ENCODE data around the gene PEX12. TPM values are rescaled to one million over a fixed set of nuclear protein-coding genes. Genes with fewer than 3 reads are reported as not detected.
A peak's percentile ranks its signal among the peaks of the same experiment; 100 is the strongest.
"Not testable (repeated sequence)": the region's sequence is repeated elsewhere in the genome, so short reads cannot be mapped to it uniquely, and the experiment has no call there.

Gene PEX12
- total and polyA plus RNA-seq, 3 experiments from 2014 or later, result 2.0 to 8.5 (median 8.3) TPM

DNA sequence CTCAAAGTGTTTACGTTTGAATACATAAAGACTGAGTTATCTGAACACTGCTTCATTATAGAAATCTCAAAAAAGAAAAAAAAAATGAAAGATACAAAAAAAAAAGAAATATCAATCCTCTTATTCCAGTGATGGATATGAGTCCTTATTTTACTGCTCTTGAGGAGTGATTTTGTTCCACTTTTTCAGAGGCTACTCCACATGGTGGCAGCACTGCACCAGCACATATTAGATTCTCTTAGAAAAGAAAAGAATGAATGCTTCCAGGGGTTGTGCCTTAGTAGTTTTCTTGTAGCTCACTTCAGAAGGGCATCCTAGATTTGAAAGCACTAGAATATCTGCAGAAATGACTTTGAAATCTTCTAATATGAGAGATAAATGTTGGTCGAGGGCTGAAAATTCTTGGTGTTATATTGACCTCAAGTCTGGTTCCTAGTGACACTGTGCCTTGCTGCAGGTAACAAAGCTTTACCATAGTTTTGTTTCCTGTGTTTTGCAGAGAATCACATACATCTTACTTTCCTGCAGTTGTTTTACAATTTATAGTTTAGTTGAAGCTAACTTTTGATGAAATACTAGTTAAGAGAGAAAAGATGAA, 34.7 kb upstream of the PEX12 start:
- Mint-ChIP-seq H3K4me3 (no peak overlapping the region), H3K9me3 (no peaks in the 10 kb centered on the region), H3K27me3 (no peaks in the 10 kb centered on the region), H3K4me1 (peaks cover 7 to 24% (median 7%) of the 10 kb centered on the region in 3 donors), H3K36me3 (peaks cover 1 to 72% (median 7%) of the 10 kb centered on the region in 3 donors), H3K27ac (peak overlapping the region in 4 of 8 donors; percentile 10 to 68 (median 34))
- ChIA-PET CTCF (interaction anchor here (0.6 to 1.8 kb wide), 8 partner anchors 10 to 534 kb away, joined by 3 to 5 read pairs (median 4); partner anchors contain the start of gene TAF15), POLR2A (interaction anchor here (0.6 kb wide), 1 partner anchor 8 kb away, joined by 3 read pairs; no protein-coding TSS in a partner anchor)
- H3K9me3 ChIP-seq (ENCODE audit: low read length), result no peaks in the 10 kb centered on the region
- H3K27ac ChIP-seq (ENCODE audit: low read depth, low read length), result no peak overlapping the region
- H3K36me3 ChIP-seq (ENCODE audit: insufficient read depth, low read length), result peaks cover 13% of the 10 kb centered on the region
- DNase-seq, result peak in 1 of 5 donors; percentile 27
- H3K27me3 ChIP-seq (ENCODE audit: insufficient read depth, low read length, poor library complexity, severe bottlenecking), result no peaks in the 10 kb centered on the region
- H3K4me3 ChIP-seq (ENCODE audit: low read length), result no peak overlapping the region
- H3K4me1 ChIP-seq (ENCODE audit: insufficient read depth, low read length), result no peaks in the 10 kb centered on the region

DNA sequence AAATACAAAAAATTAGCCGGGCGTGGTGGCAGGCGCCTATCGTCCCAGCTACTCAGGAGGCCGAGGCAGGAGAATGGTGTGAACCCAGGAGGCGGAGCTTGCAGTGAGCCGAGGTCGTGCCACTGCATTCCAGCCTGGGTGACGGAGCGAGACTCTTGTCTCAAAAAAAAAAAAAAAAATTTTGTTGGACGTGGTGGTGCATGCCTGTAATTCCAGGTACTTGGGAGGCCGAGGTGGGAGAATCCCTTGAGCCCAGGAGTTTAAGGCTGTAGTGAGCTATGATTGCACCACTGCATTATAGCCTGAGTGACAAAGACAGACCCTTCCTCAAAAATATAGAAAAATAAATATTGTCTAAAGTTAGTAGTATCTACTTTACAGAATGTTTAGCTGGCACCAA, 32.4 kb upstream of the PEX12 start:
- not testable (repeated sequence) for H3K27ac Mint-ChIP-seq; H3K4me1 ChIP-seq (ENCODE audit: insufficient read depth, low read length); H3K9me3 ChIP-seq (ENCODE audit: low read length); H3K4me3 Mint-ChIP-seq; H3K27me3 ChIP-seq (ENCODE audit: insufficient read depth, low read length, poor library complexity, severe bottlenecking); DNase-seq; H3K4me3 ChIP-seq (ENCODE audit: low read length); H3K9me3 Mint-ChIP-seq; H3K27me3 Mint-ChIP-seq; H3K27ac ChIP-seq (ENCODE audit: low read depth, low read length)
- POLR2A ChIA-PET, result interaction anchor here (0.6 kb wide), 1 partner anchor 432 kb away, joined by 3 read pairs; no protein-coding TSS in a partner anchor
- Mint-ChIP-seq H3K4me1 (peaks cover 7 to 20% (median 8%) of the 10 kb centered on the region in 3 donors), H3K36me3 (peaks cover 3 to 73% (median 17%) of the 10 kb centered on the region in 3 donors)
- CTCF ChIA-PET, result interaction anchor here (1.4 kb wide), 1 partner anchor 15 kb away, joined by 6 read pairs; no protein-coding TSS in a partner anchor
- peaks cover 23% of the 10 kb centered on the region for H3K36me3 ChIP-seq (ENCODE audit: insufficient read depth, low read length)

DNA sequence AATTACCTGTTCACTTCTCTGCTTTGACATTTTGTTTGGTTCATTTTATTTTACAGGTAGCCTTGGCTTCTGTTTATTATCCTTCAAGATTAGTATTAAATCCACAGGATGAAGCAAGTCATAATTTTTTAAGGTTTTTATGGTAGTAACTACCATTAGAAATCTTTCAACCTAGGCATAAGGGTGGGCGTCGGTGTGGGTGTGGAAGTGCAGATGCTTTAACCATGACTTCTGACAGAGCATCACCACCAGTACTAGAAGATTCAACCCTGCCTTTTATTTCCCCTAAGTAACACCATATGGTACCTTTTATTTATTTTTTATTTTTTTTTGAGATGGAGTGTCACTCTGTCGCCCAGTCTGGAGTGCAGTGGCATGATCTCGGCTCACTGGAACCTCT, 31.5 kb upstream of the PEX12 start:
- no peak overlapping the region for H3K27ac ChIP-seq (ENCODE audit: low read depth, low read length)
- H3K27me3 ChIP-seq (ENCODE audit: insufficient read depth, low read length, poor library complexity, severe bottlenecking), result no peaks in the 10 kb centered on the region
- H3K4me1 ChIP-seq (ENCODE audit: insufficient read depth, low read length), result no peaks in the 10 kb centered on the region
- DNase-seq, result no peak
- H3K9me3 Mint-ChIP-seq, result no peaks in the 10 kb centered on the region
- ChIA-PET POLR2A (interaction anchor here (0.6 kb wide), 1 partner anchor 74 kb away, joined by 3 read pairs; no protein-coding TSS in a partner anchor), CTCF (no interaction called here)
- no peak overlapping the region for H3K4me3 ChIP-seq (ENCODE audit: low read length)
- H3K27me3 Mint-ChIP-seq, result no peaks in the 10 kb centered on the region
- H3K4me3 Mint-ChIP-seq, result no peak overlapping the region
- no peaks in the 10 kb centered on the region for H3K9me3 ChIP-seq (ENCODE audit: low read length)
- peaks cover 7 to 22% (median 12%) of the 10 kb centered on the region in 3 donors for H3K4me1 Mint-ChIP-seq
- peaks cover 3 to 73% (median 20%) of the 10 kb centered on the region in 3 donors for H3K36me3 Mint-ChIP-seq
- H3K36me3 ChIP-seq (ENCODE audit: insufficient read depth, low read length), result peaks cover 26% of the 10 kb centered on the region
- no peak overlapping the region for H3K27ac Mint-ChIP-seq

DNA sequence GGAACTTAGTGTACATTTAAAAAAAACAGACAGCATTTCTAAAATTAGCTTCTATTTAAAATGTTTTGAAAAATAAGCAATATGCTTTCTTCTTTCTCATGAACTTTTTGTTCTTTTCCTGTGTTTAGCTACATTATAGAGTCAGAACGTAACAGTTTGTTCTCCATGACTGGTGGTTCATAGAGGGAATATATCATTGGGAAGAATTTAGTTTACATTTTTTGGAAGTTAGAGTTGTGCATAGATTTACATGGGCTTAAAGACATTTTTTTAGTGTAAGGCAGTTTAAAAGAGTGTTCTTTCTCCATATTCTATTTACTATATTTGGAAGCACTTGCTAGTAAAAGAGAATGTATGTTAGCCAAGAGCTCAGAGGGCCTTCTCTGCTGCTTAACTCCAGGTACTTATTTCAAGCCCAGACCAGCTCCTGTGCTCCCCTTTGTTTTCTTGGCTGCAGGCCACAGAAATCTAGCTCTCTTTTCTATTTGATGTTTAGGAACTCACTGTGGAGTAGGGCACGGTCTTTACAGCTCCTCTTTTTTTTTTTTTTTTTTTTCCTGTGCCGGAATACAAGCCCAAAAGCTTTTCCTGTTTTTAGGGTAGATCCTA, 29.0 kb upstream of the PEX12 start:
- no peaks in the 10 kb centered on the region for H3K4me1 ChIP-seq (ENCODE audit: insufficient read depth, low read length)
- H3K36me3 Mint-ChIP-seq, result peaks cover 3 to 76% (median 26%) of the 10 kb centered on the region in 3 donors

DNA sequence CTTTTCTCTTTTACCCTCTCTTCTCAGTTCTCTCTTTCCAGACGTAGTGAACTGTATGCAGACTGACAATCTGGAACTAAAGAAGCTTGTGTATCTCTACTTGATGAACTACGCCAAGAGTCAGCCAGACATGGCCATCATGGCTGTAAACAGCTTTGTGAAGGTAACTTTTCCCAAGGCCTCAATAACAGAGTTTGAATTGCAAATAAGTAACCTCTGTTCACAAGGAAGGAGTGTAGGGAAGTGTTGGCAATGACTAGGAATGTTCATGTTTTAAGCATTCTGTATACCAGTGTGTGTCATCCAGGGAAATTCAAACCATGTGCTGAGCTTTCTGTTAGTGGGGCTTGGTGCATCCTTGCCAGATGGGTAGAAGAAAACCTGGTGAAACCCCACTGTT, 27.3 kb upstream of the PEX12 start:
- H3K4me3 Mint-ChIP-seq, result no peak overlapping the region
- no peaks in the 10 kb centered on the region for H3K4me1 ChIP-seq (ENCODE audit: insufficient read depth, low read length)
- no peaks in the 10 kb centered on the region for H3K27me3 Mint-ChIP-seq
- no peak overlapping the region for H3K27ac ChIP-seq (ENCODE audit: low read depth, low read length)
- CTCF ChIA-PET, result interaction anchor here (1.7 kb wide), 1 partner anchor 142 kb away, joined by 5 read pairs; no protein-coding TSS in a partner anchor
- peaks cover 0 to 10% (median 6%) of the 10 kb centered on the region in 3 donors for H3K4me1 Mint-ChIP-seq
- H3K9me3 ChIP-seq (ENCODE audit: low read length), result no peaks in the 10 kb centered on the region
- no peaks in the 10 kb centered on the region for H3K9me3 Mint-ChIP-seq
- peak overlapping the region in 2 of 8 donors; percentile 32 to 80 for H3K27ac Mint-ChIP-seq
- peaks cover 37% of the 10 kb centered on the region for H3K36me3 ChIP-seq (ENCODE audit: insufficient read depth, low read length)
- no peak for DNase-seq
- H3K27me3 ChIP-seq (ENCODE audit: insufficient read depth, low read length, poor library complexity, severe bottlenecking), result no peaks in the 10 kb centered on the region
- POLR2A ChIA-PET, result no interaction called here
- H3K4me3 ChIP-seq (ENCODE audit: low read length), result no peak overlapping the region
- peaks cover 3 to 80% (median 31%) of the 10 kb centered on the region in 3 donors for H3K36me3 Mint-ChIP-seq

More for the DNA sequence above, 29.0 kb upstream of the PEX12 start:
- H3K27me3 Mint-ChIP-seq, result no peaks in the 10 kb centered on the region
- CTCF ChIA-PET, result interaction anchor here (1.0 to 1.2 kb wide), 3 partner anchors 58 to 295 kb away, joined by 3 to 4 read pairs (median 4); no protein-coding TSS in a partner anchor
- no peaks in the 10 kb centered on the region for H3K27me3 ChIP-seq (ENCODE audit: insufficient read depth, low read length, poor library complexity, severe bottlenecking)
- no peaks in the 10 kb centered on the region for H3K9me3 ChIP-seq (ENCODE audit: low read length)
- peaks cover 0 to 10% (median 7%) of the 10 kb centered on the region in 3 donors for H3K4me1 Mint-ChIP-seq
- H3K9me3 Mint-ChIP-seq, result no peaks in the 10 kb centered on the region
- H3K4me3 ChIP-seq (ENCODE audit: low read length), result no peak overlapping the region
- POLR2A ChIA-PET, result interaction anchor here (0.6 to 0.7 kb wide), 2 partner anchors 184 to 234 kb away, joined by 4 to 6 read pairs; partner anchors contain the start of gene SLFN11
- H3K27ac ChIP-seq (ENCODE audit: low read depth, low read length), result no peak overlapping the region
- peaks cover 34% of the 10 kb centered on the region for H3K36me3 ChIP-seq (ENCODE audit: insufficient read depth, low read length)
- no peak for DNase-seq
- no peak overlapping the region for H3K27ac Mint-ChIP-seq
- no peak overlapping the region for H3K4me3 Mint-ChIP-seq

DNA sequence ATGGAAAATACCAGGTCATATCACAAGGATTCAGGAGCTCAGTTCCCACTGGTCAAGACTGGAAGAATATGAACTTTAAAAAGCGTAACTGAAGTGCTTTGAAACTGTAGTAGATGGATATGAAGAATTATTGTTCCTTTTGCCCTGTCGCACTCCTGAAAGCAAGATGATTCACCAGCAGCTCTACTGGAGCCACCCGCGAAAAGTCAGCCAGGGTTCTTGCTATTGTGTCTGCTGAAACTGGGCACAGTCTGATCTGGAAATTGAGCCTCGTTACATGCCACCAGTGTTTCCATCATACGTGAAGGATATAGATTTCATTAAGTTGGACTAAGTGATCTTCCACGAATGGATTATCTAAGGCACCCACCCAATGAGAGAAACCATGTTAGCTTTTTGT, 25.3 kb upstream of the PEX12 start:
- Histone ChIP-seq H3K36me3 (ENCODE audit: insufficient read depth, low read length) (peaks cover 42% of the 10 kb centered on the region), H3K4me3 (ENCODE audit: low read length) (no peak overlapping the region), H3K9me3 (ENCODE audit: low read length) (no peaks in the 10 kb centered on the region), H3K4me1 (ENCODE audit: insufficient read depth, low read length) (no peaks in the 10 kb centered on the region), H3K27me3 (ENCODE audit: insufficient read depth, low read length, poor library complexity, severe bottlenecking) (no peaks in the 10 kb centered on the region), H3K27ac (ENCODE audit: low read depth, low read length) (no peak overlapping the region)
- H3K27ac Mint-ChIP-seq, result peak overlapping the region in 2 of 8 donors; percentile 32 to 46
- no peaks in the 10 kb centered on the region for H3K27me3 Mint-ChIP-seq
- no peak for DNase-seq
- CTCF ChIA-PET, result interaction anchor here (1.0 to 1.5 kb wide), 3 partner anchors 10 to 161 kb away, joined by 3 to 4 read pairs (median 3); no protein-coding TSS in a partner anchor
- POLR2A ChIA-PET, result no interaction called here
- peaks cover 0 to 10% (median 6%) of the 10 kb centered on the region in 3 donors for H3K4me1 Mint-ChIP-seq
- no peaks in the 10 kb centered on the region for H3K9me3 Mint-ChIP-seq
- H3K36me3 Mint-ChIP-seq, result peaks cover 3 to 80% (median 32%) of the 10 kb centered on the region in 3 donors
- no peak overlapping the region for H3K4me3 Mint-ChIP-seq

DNA sequence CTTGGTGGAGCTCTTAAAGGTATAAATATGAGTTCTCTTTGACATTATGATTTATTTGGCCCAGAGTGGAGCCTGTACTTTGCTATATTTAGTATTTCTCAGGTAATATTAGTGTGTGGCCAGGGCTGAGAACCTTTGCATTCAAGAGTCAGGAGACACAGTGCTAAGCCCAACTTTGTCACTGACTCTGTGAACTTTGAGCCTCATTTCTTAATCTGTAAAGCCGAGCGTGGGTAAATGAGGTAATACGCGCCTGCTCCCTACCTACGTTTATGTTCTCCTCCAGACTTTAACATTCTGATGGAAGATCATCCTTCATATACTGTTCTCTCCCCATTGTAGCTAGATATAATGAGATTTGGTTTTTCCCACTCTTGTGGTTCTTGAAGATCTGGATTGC, 19.2 kb upstream of the PEX12 start:
- H3K4me3 Mint-ChIP-seq, result no peak overlapping the region
- Histone ChIP-seq H3K9me3 (ENCODE audit: low read length) (no peaks in the 10 kb centered on the region), H3K27me3 (ENCODE audit: insufficient read depth, low read length, poor library complexity, severe bottlenecking) (no peaks in the 10 kb centered on the region), H3K27ac (ENCODE audit: low read depth, low read length) (no peak overlapping the region), H3K4me3 (ENCODE audit: low read length) (no peak overlapping the region), H3K36me3 (ENCODE audit: insufficient read depth, low read length) (peaks cover 30% of the 10 kb centered on the region), H3K4me1 (ENCODE audit: insufficient read depth, low read length) (no peaks in the 10 kb centered on the region)
- DNase-seq, result no peak
- POLR2A ChIA-PET, result no interaction called here
- no peaks in the 10 kb centered on the region for H3K27me3 Mint-ChIP-seq
- peak overlapping the region in 2 of 8 donors; percentile 8 to 36 for H3K27ac Mint-ChIP-seq
- CTCF ChIA-PET, result interaction anchor here (1.1 kb wide), 1 partner anchor 16 kb away, joined by 4 read pairs; no protein-coding TSS in a partner anchor
- H3K4me1 Mint-ChIP-seq, result peaks cover 7 to 37% (median 31%) of the 10 kb centered on the region in 3 donors
- H3K36me3 Mint-ChIP-seq, result peaks cover 24 to 78% (median 33%) of the 10 kb centered on the region in 3 donors
- H3K9me3 Mint-ChIP-seq, result no peaks in the 10 kb centered on the region

All from CD8-positive, alpha-beta memory T cell (primary cell).